SJSA1 (cell line): ENCODE measurements around the gene DBNL. TPM values are rescaled to one million over a fixed set of nuclear protein-coding genes. Genes with fewer than 3 reads are reported as not detected.
"Not testable (repeated sequence)": the region's sequence is repeated elsewhere in the genome, so short reads cannot be mapped to it uniquely, and the experiment has no call there.

Source experiments
- DNase-seq, 2 experiments: peaks; one replicate each; pipeline ENCODE4 v3.0.0-alpha.2; 2015 to 2020; ENCODE audit warnings: low spot score in 2 of 2, low read depth in 1 of 2
- H3K27ac ChIP-seq: fragments of 250-450 bp; sonication (Bioruptor Pico); 2 replicates; pipeline ENCODE4 v1.5.1; 2020; ENCODE audit warnings: mild to moderate bottlenecking, moderate library complexity
- H3K27me3 ChIP-seq: fragments of 250-450 bp; sonication (Bioruptor Pico); replicated peaks from 2 replicates; pipeline ENCODE4 v1.5.1; 2020; ENCODE audit warnings: mild to moderate bottlenecking, moderate library complexity
- H3K36me3 ChIP-seq: fragments of 250-450 bp; sonication (Bioruptor Pico); 2 replicates; pipeline ENCODE4 v1.5.1; 2020; ENCODE audit warnings: mild to moderate bottlenecking
- H3K4me1 ChIP-seq: fragments of 250-450 bp; sonication (Bioruptor Pico); replicated peaks from 2 replicates; pipeline ENCODE4 v1.6.1; 2021; ENCODE audit warnings: mild to moderate bottlenecking
- H3K4me3 ChIP-seq: fragments of 250-450 bp; sonication (Bioruptor Pico); 2 replicates; pipeline ENCODE4 v1.5.1; 2020; ENCODE audit warnings: mild to moderate bottlenecking
- H3K9me3 ChIP-seq: fragments of 250-450 bp; sonication (Bioruptor Pico); replicated peaks from 2 replicates; pipeline ENCODE4 v1.5.1; 2020; ENCODE audit warnings: mild to moderate bottlenecking
- total RNA-seq: library from RNA; depleted of rRNA; stranded (reverse); fragments of >200 nt; shearing (Covaris generic); gene quantifications from 2 replicates; pipeline ENCODE4 v1.2.3, GENCODE V29; 2014; rRNA removed

Gene DBNL
- total RNA-seq: 171 and 183 TPM in 2 replicates

GRCh38 chr7:44044315-44045225 is at the start of gene DBNL:
Gene DBNL, plus strand, starts transcription at chr7:44044702. Its CDS starts 36 bp downstream, at chr7:44044738.
- H3K27ac ChIP-seq: peak within 1 kb of the TSS; percentile 35
- no peaks in the 10 kb centered on the region for H3K27me3 ChIP-seq
- H3K4me3 ChIP-seq: peak within 1 kb of the TSS; percentile 69
- H3K4me1 ChIP-seq: peaks cover 17% of the 10 kb centered on the region
- H3K36me3 ChIP-seq: peaks cover 38% of the 10 kb centered on the region
- peak; percentile 76 to 95 for DNase-seq
- H3K9me3 ChIP-seq: no peaks in the 10 kb centered on the region

DNA sequence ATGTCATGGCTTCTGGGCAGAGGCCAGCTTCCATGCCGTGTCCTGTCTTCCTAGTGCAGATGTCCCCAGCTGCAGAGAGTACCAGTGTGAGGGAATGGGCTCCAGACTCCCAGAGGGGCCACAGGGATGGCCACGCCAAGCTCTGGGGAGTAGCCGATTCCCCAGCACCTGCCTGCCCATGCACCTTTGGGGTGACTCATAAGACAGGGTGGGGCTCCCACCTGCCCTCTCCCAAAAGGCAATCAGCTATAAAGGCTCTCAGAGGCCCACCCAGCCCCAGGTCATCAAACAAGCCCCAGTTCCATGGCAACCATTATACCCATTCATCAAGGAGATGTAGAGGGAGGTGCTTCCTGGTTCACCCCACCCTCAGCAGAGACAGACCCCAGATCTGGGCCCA is 47.0 kb upstream of the DBNL start, which contains the start of gene SPDYE1:
Gene SPDYE1 (plus strand): TSS at position 366 of the 400 bp plus-strand sequence. CDS start 2,053 bp downstream, outside the sequence.
- not testable (repeated sequence) for H3K27ac ChIP-seq, H3K4me3 ChIP-seq, H3K9me3 ChIP-seq

DNA sequence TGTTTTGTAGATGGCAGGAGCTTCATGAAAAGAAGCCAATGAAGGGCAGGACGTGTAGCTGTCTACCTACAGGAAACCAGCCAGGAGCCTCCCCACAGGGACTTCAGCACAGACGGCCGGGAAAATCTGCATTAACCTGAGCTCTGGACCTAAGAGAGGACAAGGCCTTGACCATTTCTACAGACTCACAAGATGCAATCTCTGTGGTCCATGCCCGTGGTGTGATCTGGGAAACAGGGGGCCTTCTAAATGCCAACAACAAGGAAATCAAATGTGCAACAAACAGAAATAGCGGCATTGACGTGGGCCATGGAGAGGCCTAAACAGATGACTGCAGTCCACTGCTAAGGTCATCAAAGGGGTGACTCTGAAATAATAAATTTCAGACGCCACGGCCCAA is 32.4 kb upstream of the DBNL start:
- H3K4me1 ChIP-seq, H3K27ac ChIP-seq, H3K9me3 ChIP-seq, DNase-seq, H3K27me3 ChIP-seq, H3K4me3 ChIP-seq, H3K36me3 ChIP-seq: not testable (repeated sequence)

More for the DNA sequence above, 47.0 kb upstream of the DBNL start, which contains the start of gene SPDYE1:
- not testable (repeated sequence) for H3K27me3 ChIP-seq, H3K36me3 ChIP-seq, DNase-seq, H3K4me1 ChIP-seq

GRCh38 chr7:44015090-44015489 is 29.4 kb upstream of the DBNL start:
- not testable (repeated sequence) for H3K36me3 ChIP-seq, DNase-seq, H3K4me1 ChIP-seq, H3K27ac ChIP-seq, H3K27me3 ChIP-seq, H3K9me3 ChIP-seq, H3K4me3 ChIP-seq

- H3K36me3 ChIP-seq, H3K27ac ChIP-seq, H3K27me3 ChIP-seq, H3K4me1 ChIP-seq, H3K9me3 ChIP-seq: not testable (repeated sequence)
- DNase-seq: peak; percentile 95 to 98
- peak overlapping the region; percentile 52 for H3K4me3 ChIP-seq
Measured at GRCh38 chr7:44018857-44019807, 25.4 kb upstream of the DBNL start.

DNA sequence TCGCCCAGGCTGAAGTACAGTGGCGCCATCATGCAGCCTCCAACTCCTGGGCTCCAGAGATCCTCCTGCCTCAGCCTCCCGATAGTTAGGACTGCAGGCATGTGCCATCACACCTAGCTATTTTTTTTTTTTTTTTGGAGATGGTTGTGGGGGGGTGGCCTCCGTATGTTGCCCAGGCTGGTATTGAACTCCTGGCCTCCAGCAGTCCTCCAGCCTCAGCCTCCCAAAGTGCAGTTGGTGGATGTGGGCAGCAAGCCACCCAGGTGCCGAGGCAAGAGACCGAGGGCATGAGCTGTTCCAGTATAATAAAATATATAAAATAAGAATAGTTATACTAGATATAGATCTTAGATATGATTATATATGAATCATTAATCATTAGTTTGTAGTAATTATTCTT is 24.7 kb upstream of the DBNL start:
- H3K27ac ChIP-seq, H3K4me3 ChIP-seq, H3K4me1 ChIP-seq, H3K9me3 ChIP-seq, DNase-seq, H3K36me3 ChIP-seq, H3K27me3 ChIP-seq: not testable (repeated sequence)

GRCh38 chr7:44022069-44022468 is 22.4 kb upstream of the DBNL start:
- not testable (repeated sequence) for H3K27ac ChIP-seq, H3K4me3 ChIP-seq, H3K27me3 ChIP-seq, H3K4me1 ChIP-seq, DNase-seq, H3K9me3 ChIP-seq, H3K36me3 ChIP-seq

DNA sequence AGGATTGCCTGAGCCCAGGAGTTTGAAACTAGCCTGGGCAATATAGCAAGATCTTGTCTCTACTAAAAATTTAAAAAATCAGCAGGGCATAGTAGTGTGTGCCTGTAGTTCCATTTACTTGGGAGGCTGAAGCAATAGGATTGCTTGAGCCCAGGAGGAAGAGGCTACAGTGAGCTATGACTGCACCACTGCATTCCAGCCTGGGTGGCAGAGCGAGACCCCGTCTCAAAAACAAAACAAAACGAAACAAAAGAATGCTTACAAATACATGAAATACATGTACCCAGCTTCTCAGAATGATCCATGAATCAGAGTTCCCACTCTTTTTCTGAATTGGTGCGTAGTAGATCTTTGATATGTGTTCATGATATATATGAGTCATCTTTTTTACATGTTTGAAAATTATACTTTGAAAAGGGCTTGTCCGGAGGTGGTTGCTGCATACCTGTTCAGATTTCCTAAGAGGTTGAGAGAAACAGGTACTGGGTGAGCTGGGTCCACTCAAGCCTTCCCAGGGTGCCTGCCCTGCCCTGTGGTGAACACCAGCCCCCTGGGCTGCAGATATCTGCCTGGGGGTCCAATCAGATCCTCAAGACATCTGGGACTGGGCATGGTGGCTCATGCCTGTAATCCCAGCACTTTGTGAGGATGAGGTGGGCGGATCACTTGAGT is 21.6 kb upstream of the DBNL start:
- H3K36me3 ChIP-seq, H3K4me3 ChIP-seq, H3K9me3 ChIP-seq, H3K4me1 ChIP-seq, DNase-seq, H3K27me3 ChIP-seq, H3K27ac ChIP-seq: not testable (repeated sequence)

GRCh38 chr7:44029433-44029832 is 15.1 kb upstream of the DBNL start:
- not testable (repeated sequence) for H3K27ac ChIP-seq, H3K4me3 ChIP-seq, DNase-seq, H3K27me3 ChIP-seq, H3K4me1 ChIP-seq, H3K36me3 ChIP-seq, H3K9me3 ChIP-seq

DNA sequence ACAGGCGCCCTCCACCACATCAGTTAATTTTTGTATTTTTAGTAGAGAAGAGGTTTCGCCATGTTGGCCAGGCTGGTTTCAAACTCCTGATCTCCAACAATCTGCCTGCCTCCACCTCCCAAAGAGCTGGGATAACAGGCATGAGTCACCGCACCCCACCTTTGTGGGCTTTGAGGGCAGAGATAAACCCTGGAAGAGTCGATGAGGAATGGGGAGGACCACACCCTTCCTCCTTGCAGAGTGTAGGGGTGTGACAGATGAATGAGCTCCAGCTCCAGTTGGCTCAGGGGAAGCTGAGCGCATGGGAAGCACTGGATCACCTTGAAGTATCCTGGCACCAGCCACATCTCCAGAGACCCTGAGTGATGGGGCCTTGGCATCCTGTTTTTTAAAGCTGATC is 14.5 kb upstream of the DBNL start:
- H3K4me1 ChIP-seq, H3K9me3 ChIP-seq, H3K27me3 ChIP-seq, H3K27ac ChIP-seq, DNase-seq, H3K4me3 ChIP-seq, H3K36me3 ChIP-seq: not testable (repeated sequence)

- not testable (repeated sequence) for H3K4me3 ChIP-seq, H3K4me1 ChIP-seq, H3K27me3 ChIP-seq, H3K36me3 ChIP-seq, H3K9me3 ChIP-seq, H3K27ac ChIP-seq, DNase-seq
Measured at GRCh38 chr7:44031319-44031718, 13.2 kb upstream of the DBNL start.

- DNase-seq, H3K4me1 ChIP-seq, H3K36me3 ChIP-seq, H3K9me3 ChIP-seq, H3K4me3 ChIP-seq, H3K27ac ChIP-seq, H3K27me3 ChIP-seq: not testable (repeated sequence)
Measured at GRCh38 chr7:44032031-44032430, 12.5 kb upstream of the DBNL start.

- H3K27me3 ChIP-seq, H3K9me3 ChIP-seq, H3K4me3 ChIP-seq, H3K27ac ChIP-seq, DNase-seq, H3K36me3 ChIP-seq, H3K4me1 ChIP-seq: not testable (repeated sequence)
Measured at GRCh38 chr7:44033971-44034844, 10.3 kb upstream of the DBNL start.
